Effector memory CD4-positive, alpha-beta T cell (primary cell): ENCODE measurements around the gene RHOH.
"Not testable (repeated sequence)": the region's sequence is repeated elsewhere in the genome, so short reads cannot be mapped to it uniquely, and the experiment has no call there.

Experiments used
- DNase-seq, 3 donors: peaks; one replicate each; pipeline ENCODE4 v3.0.0-alpha.2; 2020
- H3K27ac ChIP-seq: 2 replicates; pipeline ENCODE4 v1.7.0; 2013; ENCODE audit warnings: mild to moderate bottlenecking, low read length, moderate library complexity; ENCODE audit not compliant: insufficient read depth, poor library complexity, severe bottlenecking
- H3K27me3 ChIP-seq: replicated peaks from 2 replicates; pipeline ENCODE4 v1.7.0; 2013; ENCODE audit warnings: mild to moderate bottlenecking, low read length; ENCODE audit not compliant: insufficient read depth, control insufficient read depth, poor library complexity, severe bottlenecking
- H3K36me3 ChIP-seq: 2 replicates; pipeline ENCODE4 v1.7.0; 2013; ENCODE audit warnings: mild to moderate bottlenecking, low read length, moderate library complexity; ENCODE audit not compliant: control insufficient read depth, insufficient read depth
- H3K4me1 ChIP-seq: 2 replicates; pipeline ENCODE4 v1.7.0; 2013; ENCODE audit warnings: low read length, mild to moderate bottlenecking; ENCODE audit not compliant: control insufficient read depth, insufficient read depth, poor library complexity, severe bottlenecking
- H3K4me3 ChIP-seq: 2 replicates; pipeline ENCODE4 v1.7.0; 2013; ENCODE audit warnings: low read length, low read depth, mild to moderate bottlenecking; ENCODE audit not compliant: insufficient read depth, poor library complexity, severe bottlenecking
- H3K9me3 ChIP-seq: 2 replicates; pipeline ENCODE4 v1.7.0; 2013; ENCODE audit warnings: mild to moderate bottlenecking, low read length, moderate library complexity; ENCODE audit not compliant: control insufficient read depth

Gene RHOH

GRCh38 chr4:40270609-40271008 is 73.8 kb downstream of the RHOH start:
- Histone ChIP-seq H3K27ac (no peak overlapping the region), H3K4me1 (peaks cover 3% of the 10 kb centered on the region), H3K36me3 (no peaks in the 10 kb centered on the region), H3K9me3 (no peaks in the 10 kb centered on the region), H3K27me3 (no peaks in the 10 kb centered on the region), H3K4me3 (no peak overlapping the region)
- no peak for DNase-seq

DNA sequence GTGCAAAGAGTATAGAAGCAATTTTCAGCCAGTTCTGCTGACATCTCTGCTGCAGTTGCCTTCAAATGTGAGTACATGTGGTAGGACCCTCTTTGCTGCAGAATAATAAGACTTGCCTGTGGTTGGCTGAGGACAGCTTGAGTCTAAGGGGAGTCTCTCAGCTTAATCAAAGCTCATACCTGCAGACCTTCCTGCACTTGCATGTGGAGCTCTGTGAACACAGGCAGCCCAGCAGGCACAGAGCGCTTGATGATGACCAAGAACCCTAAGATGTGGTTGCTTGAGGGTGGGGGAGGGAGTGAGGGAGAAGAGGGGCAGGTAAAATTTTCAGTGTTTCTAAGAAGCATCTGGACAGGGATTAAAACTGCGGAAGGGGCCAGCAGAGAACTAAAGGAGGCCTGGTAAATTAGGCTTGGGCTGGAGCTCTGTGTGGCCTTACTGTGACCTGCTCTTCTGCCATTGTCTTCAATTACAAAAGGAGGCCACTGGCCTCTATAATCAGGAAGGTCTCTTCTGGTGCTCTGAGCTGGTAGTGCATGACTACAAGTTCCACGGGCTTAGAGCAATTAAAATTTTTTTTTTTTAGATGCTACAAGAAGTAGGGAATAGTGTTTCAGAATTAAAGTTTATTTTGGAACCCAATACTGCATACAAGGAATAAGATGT is 78.4 kb downstream of the RHOH start:
- H3K9me3 ChIP-seq, result no peaks in the 10 kb centered on the region
- no peaks in the 10 kb centered on the region for H3K27me3 ChIP-seq
- H3K27ac ChIP-seq, result no peak overlapping the region
- H3K4me1 ChIP-seq, result peaks cover 6% of the 10 kb centered on the region
- H3K4me3 ChIP-seq, result no peak overlapping the region
- no peaks in the 10 kb centered on the region for H3K36me3 ChIP-seq
- no peak for DNase-seq

- DNase-seq, result no peak
- no peak overlapping the region for H3K4me3 ChIP-seq
- H3K9me3 ChIP-seq, result no peaks in the 10 kb centered on the region
- no peaks in the 10 kb centered on the region for H3K27me3 ChIP-seq
- H3K27ac ChIP-seq, result no peak overlapping the region
- H3K36me3 ChIP-seq, result no peaks in the 10 kb centered on the region
- peaks cover 6% of the 10 kb centered on the region for H3K4me1 ChIP-seq
These were observed 79.7 kb downstream of the RHOH start for GRCh38 chr4:40276546-40276945.

DNA sequence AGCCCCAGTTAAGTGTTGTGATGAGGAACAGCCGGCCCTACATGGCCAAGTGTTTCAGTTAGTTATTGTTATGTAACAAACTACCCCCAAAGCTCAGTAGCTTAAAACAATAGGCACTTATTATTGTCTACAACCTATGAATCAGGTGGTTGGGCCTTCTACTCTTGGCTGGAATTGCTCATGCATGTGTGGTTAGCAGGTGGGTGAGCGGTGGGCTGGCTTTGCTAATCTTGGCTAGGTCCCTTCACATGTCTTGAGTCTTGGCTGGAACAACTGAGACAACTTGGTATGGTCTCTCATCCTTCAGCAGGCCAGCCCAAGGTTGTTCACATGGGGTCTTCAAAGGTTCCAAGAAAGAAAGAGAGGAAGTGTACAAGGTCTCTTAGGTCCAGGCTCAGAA is 83.8 kb downstream of the RHOH start:
- DNase-seq, result no peak
- H3K27me3 ChIP-seq, result no peaks in the 10 kb centered on the region
- no peaks in the 10 kb centered on the region for H3K36me3 ChIP-seq
- H3K4me1 ChIP-seq, result peaks cover 22% of the 10 kb centered on the region
- H3K4me3 ChIP-seq, result no peak overlapping the region
- no peak overlapping the region for H3K27ac ChIP-seq
- H3K9me3 ChIP-seq, result no peaks in the 10 kb centered on the region

DNA sequence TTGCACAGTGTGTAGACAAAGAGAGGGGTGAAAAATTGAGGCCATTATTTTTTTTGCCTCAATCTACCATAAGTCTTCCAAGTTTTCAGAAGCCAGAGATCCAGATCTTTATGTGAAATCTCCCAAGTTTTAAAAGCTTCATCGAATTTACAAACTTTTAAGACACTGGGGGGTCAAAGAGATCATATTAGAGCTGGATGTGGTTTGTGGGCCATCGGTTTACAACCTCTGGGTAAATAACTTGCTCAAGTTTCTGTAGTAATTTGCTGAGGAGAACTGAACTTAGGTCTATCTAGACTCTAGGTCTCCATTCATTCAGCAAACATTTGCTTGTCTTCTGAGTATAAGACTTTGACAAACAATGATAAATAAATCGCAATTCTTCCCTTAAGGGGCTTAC is 84.3 kb downstream of the RHOH start:
- Histone ChIP-seq H3K4me1 (peaks cover 20% of the 10 kb centered on the region), H3K4me3 (no peak overlapping the region)

GRCh38 chr4:40281913-40282312 is 85.1 kb downstream of the RHOH start:
- no peaks in the 10 kb centered on the region for H3K9me3 ChIP-seq
- no peak for DNase-seq
- no peak overlapping the region for H3K4me3 ChIP-seq
- H3K36me3 ChIP-seq, result no peaks in the 10 kb centered on the region
- no peak overlapping the region for H3K27ac ChIP-seq
- peaks cover 16% of the 10 kb centered on the region for H3K4me1 ChIP-seq
- H3K27me3 ChIP-seq, result no peaks in the 10 kb centered on the region

More for the DNA sequence above, 84.3 kb downstream of the RHOH start:
- Histone ChIP-seq H3K27me3 (no peaks in the 10 kb centered on the region), H3K9me3 (no peaks in the 10 kb centered on the region), H3K36me3 (no peaks in the 10 kb centered on the region), H3K27ac (no peak overlapping the region)
- no peak for DNase-seq

DNA sequence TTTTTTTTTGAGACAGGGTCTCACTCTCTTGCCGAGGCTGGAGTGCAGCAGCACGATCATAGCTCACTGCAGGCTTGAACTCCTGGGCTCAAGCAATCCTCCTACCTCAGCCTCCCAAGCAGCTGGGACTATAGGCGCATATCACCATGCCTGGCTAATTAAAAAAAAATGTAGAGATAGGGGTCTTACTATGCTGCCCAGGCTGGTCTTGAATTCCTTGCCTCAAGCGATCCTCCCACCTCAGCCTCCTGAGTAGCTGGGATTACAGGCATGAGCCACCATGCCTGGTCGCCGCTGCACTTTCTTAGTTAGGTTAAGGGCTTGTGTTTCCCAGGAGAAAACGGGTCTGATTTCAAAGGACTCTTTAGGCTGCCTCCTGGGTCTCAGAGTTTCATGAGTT is 86.0 kb downstream of the RHOH start:
- DNase-seq, H3K36me3 ChIP-seq, H3K9me3 ChIP-seq, H3K27me3 ChIP-seq, H3K4me3 ChIP-seq: not testable (repeated sequence)
- H3K4me1 ChIP-seq, result peaks cover 16% of the 10 kb centered on the region
- peak overlapping the region; percentile 46 for H3K27ac ChIP-seq

DNA sequence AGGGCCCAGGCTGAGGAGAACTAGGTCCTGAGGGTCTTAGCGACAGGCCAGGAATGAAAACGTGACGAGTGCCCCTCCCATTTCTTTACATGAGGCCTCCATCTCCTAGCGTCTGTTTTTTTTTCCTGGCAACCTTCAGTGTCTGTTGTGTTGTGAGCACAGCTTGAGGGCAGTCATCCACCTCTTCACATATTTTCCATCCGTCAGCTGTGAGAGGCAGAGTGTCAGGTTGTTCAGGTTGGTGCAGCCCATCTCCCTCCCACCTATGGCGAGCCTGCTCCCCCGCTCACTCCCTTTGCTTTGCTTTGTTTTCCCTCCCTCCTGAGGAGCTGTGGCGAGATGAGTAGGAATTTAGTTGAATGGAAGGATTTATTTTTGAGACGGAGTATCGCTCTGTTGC is 86.6 kb downstream of the RHOH start:
- Histone ChIP-seq H3K4me1 (peaks cover 16% of the 10 kb centered on the region), H3K27me3 (no peaks in the 10 kb centered on the region), H3K36me3 (no peaks in the 10 kb centered on the region), H3K27ac (peak overlapping the region; percentile 46), H3K4me3 (no peak overlapping the region), H3K9me3 (no peaks in the 10 kb centered on the region)
- DNase-seq, result no peak

DNA sequence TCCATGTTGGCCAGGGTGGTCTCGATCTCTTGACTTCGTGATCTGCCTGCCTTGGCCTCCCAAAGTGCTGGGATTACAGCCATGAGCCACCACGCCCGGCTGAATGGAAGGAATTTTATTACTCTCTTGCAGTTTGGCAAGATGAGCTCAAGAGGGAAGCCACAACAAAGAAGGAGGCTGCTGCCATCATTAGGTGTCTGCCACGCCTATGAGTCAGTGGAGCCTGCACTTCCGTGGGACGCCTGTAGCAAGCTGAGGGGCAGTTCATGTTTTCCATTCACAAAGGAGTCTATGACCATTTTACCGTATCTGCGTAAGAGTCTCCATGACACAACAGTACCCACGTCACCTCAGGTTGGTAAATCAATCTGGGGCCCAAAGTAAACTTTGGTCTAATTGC is 87.1 kb downstream of the RHOH start:
- DNase-seq, result peak; percentile 64 to 80 (median 71)
- Histone ChIP-seq H3K27me3 (no peaks in the 10 kb centered on the region), H3K9me3 (no peaks in the 10 kb centered on the region), H3K4me1 (peaks cover 16% of the 10 kb centered on the region), H3K4me3 (no peak overlapping the region), H3K27ac (peak overlapping the region; percentile 50), H3K36me3 (no peaks in the 10 kb centered on the region)

GRCh38 chr4:40285692-40286091 is 88.9 kb downstream of the RHOH start:
- Histone ChIP-seq H3K36me3 (no peaks in the 10 kb centered on the region), H3K27me3 (no peaks in the 10 kb centered on the region), H3K4me1 (peaks cover 29% of the 10 kb centered on the region), H3K9me3 (no peaks in the 10 kb centered on the region), H3K27ac (no peak overlapping the region), H3K4me3 (no peak overlapping the region)
- DNase-seq, result no peak
